ENCODE results near the gene ARMC6. TPM values are rescaled to one million over a fixed set of nuclear protein-coding genes. Genes with fewer than 3 reads are reported as not detected.

The ARMC6 gene
- total RNA-seq, 1 experiment from 2014 or later = 66.5 TPM

DNA sequence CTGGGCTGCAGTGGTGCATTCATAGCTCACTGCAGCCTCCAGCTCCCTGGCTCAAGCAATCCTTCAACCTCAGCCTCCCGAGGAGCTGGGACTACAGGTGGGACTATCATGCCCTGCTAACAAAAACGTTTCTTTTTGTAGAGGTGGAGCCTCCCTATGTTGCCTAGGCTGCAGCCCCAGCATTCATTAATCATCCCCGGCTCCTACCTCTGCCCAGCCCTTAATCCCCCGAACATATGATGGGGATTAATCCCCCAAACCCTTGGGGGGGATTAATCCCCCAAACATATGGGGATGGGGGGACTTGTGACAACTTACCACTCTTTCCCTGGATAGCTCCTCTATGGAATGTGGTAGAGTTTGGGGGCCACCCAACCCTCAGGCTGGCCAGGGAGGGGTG lies 45.9 kb upstream of the ARMC6 start:
- no peak overlapping the region for H3K27ac ChIP-seq (ENCODE audit: insufficient read length, low read depth, low read length)
- no peak overlapping the region for H3K23ac ChIP-seq (ENCODE audit: insufficient read length, low read depth, low read length)
- H2BK120ac ChIP-seq (ENCODE audit: low read depth, low read length, poor library complexity, severe bottlenecking) = no peak overlapping the region
- no peak overlapping the region for H4K8ac ChIP-seq (replicated peaks; ENCODE audit: insufficient read length, low read depth, low read length)
- no peak overlapping the region for H3K4me2 ChIP-seq (ENCODE audit: insufficient read depth, insufficient read length, low read length)
- H3K14ac ChIP-seq (ENCODE audit: insufficient read depth, low read length) = no peak overlapping the region
- H2BK12ac ChIP-seq (ENCODE audit: insufficient read length, low read depth, low read length) = no peak overlapping the region
- no peak overlapping the region for H2BK20ac ChIP-seq (ENCODE audit: low read depth, low read length, poor library complexity, severe bottlenecking)
- no peaks in the 10 kb centered on the region for H3K9me3 ChIP-seq (ENCODE audit: control insufficient read depth, low read depth, low read length)
- no peak overlapping the region for H4K5ac ChIP-seq (ENCODE audit: insufficient read length, low read depth, low read length)
- TF ChIP-seq, protein P1, sequence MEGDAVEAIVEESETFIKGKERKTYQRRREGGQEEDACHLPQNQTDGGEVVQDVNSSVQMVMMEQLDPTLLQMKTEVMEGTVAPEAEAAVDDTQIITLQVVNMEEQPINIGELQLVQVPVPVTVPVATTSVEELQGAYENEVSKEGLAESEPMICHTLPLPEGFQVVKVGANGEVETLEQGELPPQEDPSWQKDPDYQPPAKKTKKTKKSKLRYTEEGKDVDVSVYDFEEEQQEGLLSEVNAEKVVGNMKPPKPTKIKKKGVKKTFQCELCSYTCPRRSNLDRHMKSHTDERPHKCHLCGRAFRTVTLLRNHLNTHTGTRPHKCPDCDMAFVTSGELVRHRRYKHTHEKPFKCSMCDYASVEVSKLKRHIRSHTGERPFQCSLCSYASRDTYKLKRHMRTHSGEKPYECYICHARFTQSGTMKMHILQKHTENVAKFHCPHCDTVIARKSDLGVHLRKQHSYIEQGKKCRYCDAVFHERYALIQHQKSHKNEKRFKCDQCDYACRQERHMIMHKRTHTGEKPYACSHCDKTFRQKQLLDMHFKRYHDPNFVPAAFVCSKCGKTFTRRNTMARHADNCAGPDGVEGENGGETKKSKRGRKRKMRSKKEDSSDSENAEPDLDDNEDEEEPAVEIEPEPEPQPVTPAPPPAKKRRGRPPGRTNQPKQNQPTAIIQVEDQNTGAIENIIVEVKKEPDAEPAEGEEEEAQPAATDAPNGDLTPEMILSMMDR (conservative IDR thresholded peaks at IDR 0.05) = no peak
- Mint-ChIP-seq H3K27me3 (ENCODE audit: low read depth) (peaks cover 24% of the 10 kb centered on the region), H3K4me3 (no peak overlapping the region; a peak in 1 of 5 replicates), H3K27ac (no peak overlapping the region), H3K9me3 (no peaks in the 10 kb centered on the region), H3K4me1 (peaks cover 5 to 7% of the 10 kb centered on the region in 2 experiments; a peak in 2 of 4 replicates), H3K36me3 (ENCODE audit: insufficient read depth in 1 of 3, low read depth in 3 of 3) (peaks cover 0 to 11% (median 6%) of the 10 kb centered on the region in 3 experiments; a peak in 3 of 7 replicates)
- no peak overlapping the region for H3K18ac ChIP-seq (ENCODE audit: insufficient read length, low read depth, low read length)
- no peaks in the 10 kb centered on the region for H3K23me2 ChIP-seq (ENCODE audit: insufficient read length, low read depth, low read length, poor library complexity, severe bottlenecking)
- H2AFZ ChIP-seq (ENCODE audit: low read length) = no peak overlapping the region
- WGBS (ENCODE audit: extremely low coverage, insufficient read length, low lambda C conversion rate) = no CpG with 5 or more reads among the region's 4 CpGs
- no peaks in the 10 kb centered on the region for H3K79me2 ChIP-seq (ENCODE audit: insufficient read depth, low read length)
- no peaks in the 10 kb centered on the region for H3K79me1 ChIP-seq (ENCODE audit: insufficient read depth, low read depth, low read length, poor library complexity, severe bottlenecking)
- no peak overlapping the region for H2AK5ac ChIP-seq (ENCODE audit: insufficient read length, low read length)
- no peak overlapping the region for H3K9ac ChIP-seq (ENCODE audit: extremely low read depth, insufficient read length, low read length)
- no peak overlapping the region for H2BK15ac ChIP-seq (ENCODE audit: low read depth, low read length)
- peaks cover 2% of the 10 kb centered on the region for H4K20me1 ChIP-seq (ENCODE audit: control insufficient read depth, insufficient read depth, insufficient read length)
- H4K91ac ChIP-seq (ENCODE audit: insufficient read length, low read depth, low read length) = no peak overlapping the region
- no peaks in the 10 kb centered on the region for H3K27me3 ChIP-seq (ENCODE audit: insufficient read depth, low read length)
- H3K4ac ChIP-seq (ENCODE audit: low read depth, low read length) = no peak overlapping the region
- no peak for DNase-seq
- H3K4me1 ChIP-seq (ENCODE audit: insufficient read depth, low read length) = no peaks in the 10 kb centered on the region
- H3T11ph ChIP-seq (ENCODE audit: low read length) = no peak overlapping the region
- H2BK5ac ChIP-seq (ENCODE audit: insufficient read length, low read length) = no peak overlapping the region
- no peak overlapping the region for H3K56ac ChIP-seq (ENCODE audit: insufficient read length, low read depth, low read length)
